ENCODE data around the gene ZER1.

DNA sequence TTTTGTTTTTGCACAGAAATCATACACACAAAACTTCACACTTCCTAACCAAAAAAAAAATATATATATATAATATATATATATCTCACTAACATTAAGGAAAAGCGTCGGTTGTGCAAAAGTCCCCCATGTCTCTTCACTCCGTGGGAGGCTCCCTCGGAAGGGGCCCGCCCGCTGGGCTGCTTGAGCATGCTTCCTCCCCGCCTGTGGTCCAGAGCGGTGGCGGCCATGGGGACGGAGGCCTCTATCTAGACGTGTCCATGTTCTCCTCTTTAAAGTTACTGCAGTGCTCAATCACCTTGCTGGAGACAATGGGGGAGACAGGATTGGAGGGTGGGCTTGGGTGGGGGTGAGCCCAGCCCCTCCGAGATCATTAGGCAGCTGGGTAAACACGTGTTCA, 40.6 kb downstream of the ZER1 start:
- TF ChIP-seq CTCF (conservative IDR thresholded peaks at IDR 0.05 in 1 of 2, IDR thresholded peaks at IDR 0.05 in 1 of 2; ENCODE audit: extremely low read depth in 1 of 2, insufficient read depth in 1 of 2, low read depth in 1 of 2, low read length in 2 of 2) (no peak), EZH2 (IDR thresholded peaks at IDR 0.05; ENCODE audit: borderline replicate concordance, low read length) (no peak)

All from mammary epithelial cell (primary cell).